WTC11 (cell line): ENCODE results near the gene GAB2. TPM values are rescaled to one million over a fixed set of nuclear protein-coding genes. Genes with fewer than 3 reads are reported as not detected.
"Not testable (repeated sequence)": the region's sequence is repeated elsewhere in the genome, so short reads cannot be mapped to it uniquely, and the experiment has no call there.

Experiments
- ATAC-seq: fragments of 200-7000 bp; cut with Tn5 transposase; 2 replicates; pipeline ENCODE4 v1.10.0; 2021; ENCODE audit warnings: mild to moderate bottlenecking, moderate library complexity
- CTCF ChIA-PET: fragments of 300-600 bp; sonication (Branson Sonifier 250); formaldehyde crosslinking; loops from one replicate; lab custom pipeline; 2021; ENCODE audit warnings: antibody characterized with exemption; lab: Charles Lee
- POLR2A ChIA-PET: fragments of 350-600 bp; sonication (Branson Sonifier 250); formaldehyde crosslinking; loops from one replicate; lab custom pipeline; 2021; ENCODE audit warnings: antibody characterized with exemption; lab: Charles Lee
- DNase-seq: peaks from one replicate; pipeline ENCODE4 v3.0.0; 2021; ENCODE audit warnings: low spot score
- H3K27ac Mint-ChIP-seq: 2 replicates; pipeline ENCODE4 v1.8.0; 2021; ENCODE audit warnings: mixed read lengths
- H3K27me3 Mint-ChIP-seq: 2 replicates; pipeline ENCODE4 v1.8.0; 2021; ENCODE audit warnings: low read depth, mild to moderate bottlenecking, moderate library complexity, mixed read lengths
- H3K36me3 Mint-ChIP-seq: 2 replicates; pipeline ENCODE4 v1.8.0; 2021; ENCODE audit warnings: mixed read lengths
- H3K4me1 Mint-ChIP-seq: 2 replicates; pipeline ENCODE4 v1.8.0; 2022; ENCODE audit warnings: mixed read lengths
- H3K4me3 Mint-ChIP-seq: 2 replicates; pipeline ENCODE4 v1.8.0; 2021; ENCODE audit warnings: mild to moderate bottlenecking, moderate library complexity, mixed read lengths
- H3K9me3 Mint-ChIP-seq: 2 replicates; pipeline ENCODE4 v1.8.0; 2021; ENCODE audit warnings: mixed read lengths
- ATF1 ChIP-seq: sonication (generic); formaldehyde crosslinking; IDR thresholded peaks from 2 replicates; pipeline ENCODE4 v1.8.1; 2023; ENCODE audit warnings: mild to moderate bottlenecking, moderate library complexity, missing genetic modification reagents
- CREB1 ChIP-seq: sonication (generic); formaldehyde crosslinking; IDR thresholded peaks from 2 replicates; pipeline ENCODE4 v1.8.0; 2023; ENCODE audit warnings: mild to moderate bottlenecking, missing genetic modification reagents
- GABPB1 ChIP-seq: sonication (generic); formaldehyde crosslinking; IDR thresholded peaks from 2 replicates; pipeline ENCODE4 v1.8.1; 2023; ENCODE audit warnings: mild to moderate bottlenecking, missing genetic modification reagents
- GTF2I ChIP-seq: fragments of 250-450 bp; sonication (Bioruptor Pico); conservative IDR thresholded peaks from 2 replicates; pipeline ENCODE4 v1.4.0; 2021; ENCODE audit warnings: mild to moderate bottlenecking
- NR2C2 ChIP-seq: sonication (generic); formaldehyde crosslinking; IDR thresholded peaks from 2 replicates; pipeline ENCODE4 v1.8.0; 2022; ENCODE audit warnings: mild to moderate bottlenecking, missing genetic modification reagents
- SMAD3 ChIP-seq: sonication (generic); formaldehyde crosslinking; IDR thresholded peaks from 2 replicates; pipeline ENCODE4 v1.8.0; 2022; ENCODE audit warnings: missing genetic modification reagents, mild to moderate bottlenecking, borderline replicate concordance
- TCF7 ChIP-seq: sonication (generic); formaldehyde crosslinking; IDR thresholded peaks from 2 replicates; pipeline ENCODE4 v1.8.0; 2022; ENCODE audit warnings: mild to moderate bottlenecking, low read depth, missing genetic modification reagents, moderate library complexity
- TP53 ChIP-seq: sonication (generic); formaldehyde crosslinking; IDR thresholded peaks from 2 replicates; pipeline ENCODE4 v1.8.1; 2023; ENCODE audit warnings: mild to moderate bottlenecking, missing genetic modification reagents
- ZNF138 ChIP-seq: sonication (generic); formaldehyde crosslinking; conservative IDR thresholded peaks from 2 replicates; pipeline ENCODE4 v1.8.1; 2022; ENCODE audit warnings: mild to moderate bottlenecking, moderate library complexity, missing genetic modification reagents
- ZNF317 ChIP-seq: sonication (generic); formaldehyde crosslinking; IDR thresholded peaks from 2 replicates; pipeline ENCODE4 v1.8.1; 2023; ENCODE audit warnings: low read depth, mild to moderate bottlenecking, moderate library complexity, missing genetic modification reagents, borderline replicate concordance
- ZNF671 ChIP-seq: fragments of 250-450 bp; sonication (Bioruptor Pico); IDR thresholded peaks from 2 replicates; pipeline ENCODE4 v1.8.0; 2021; ENCODE audit warnings: mild to moderate bottlenecking
- total RNA-seq: library from RNA; stranded (reverse); gene quantifications from 3 replicates; pipeline ENCODE4 v1.2.3, GENCODE V29; 2021
- TF ChIP-seq, protein P1 (sequence below): sonication (generic); formaldehyde crosslinking; IDR thresholded peaks from 2 replicates; pipeline ENCODE4 v1.8.1; 2023; ENCODE audit warnings: mild to moderate bottlenecking, missing genetic modification reagents, moderate library complexity
- TF ChIP-seq, protein P2 (sequence below): sonication (generic); formaldehyde crosslinking; IDR thresholded peaks from 2 replicates; pipeline ENCODE4 v1.8.0; 2022; ENCODE audit warnings: missing genetic modification reagents
- TF ChIP-seq, protein P3 (sequence below): fragments of 250-450 bp; sonication (Bioruptor Pico); IDR thresholded peaks from 2 replicates; pipeline ENCODE4 v1.8.0; 2021; ENCODE audit warnings: mild to moderate bottlenecking
- TF ChIP-seq, protein P4 (sequence below): sonication (generic); formaldehyde crosslinking; IDR thresholded peaks from 2 replicates; pipeline ENCODE4 v1.8.0; 2022; ENCODE audit warnings: mild to moderate bottlenecking, missing genetic modification reagents
- TF ChIP-seq, protein P5 (sequence below): sonication (generic); formaldehyde crosslinking; IDR thresholded peaks from 2 replicates; pipeline ENCODE4 v1.8.1; 2023; ENCODE audit warnings: mild to moderate bottlenecking, missing genetic modification reagents
- TF ChIP-seq, protein P6 (sequence below): sonication (generic); formaldehyde crosslinking; IDR thresholded peaks from 2 replicates; pipeline ENCODE4 v1.8.1; 2022; ENCODE audit warnings: low read depth, missing genetic modification reagents, borderline replicate concordance
- TF ChIP-seq, protein P7 (sequence below): sonication (generic); formaldehyde crosslinking; IDR thresholded peaks from 2 replicates; pipeline ENCODE4 v1.8.1; 2022; ENCODE audit warnings: mild to moderate bottlenecking, missing genetic modification reagents, moderate library complexity, borderline replicate concordance
- TF ChIP-seq, protein P8 (sequence below): sonication (generic); formaldehyde crosslinking; IDR thresholded peaks from 2 replicates; pipeline ENCODE4 v1.8.0; 2023; ENCODE audit warnings: missing genetic modification reagents
- TF ChIP-seq, protein P9 (sequence below): sonication (generic); formaldehyde crosslinking; IDR thresholded peaks from 2 replicates; pipeline ENCODE4 v1.8.1; 2023; ENCODE audit warnings: mild to moderate bottlenecking, missing genetic modification reagents, moderate library complexity

The GAB2 gene
- total RNA-seq, 1 experiment from 2014 or later: 10.6 TPM

DNA sequence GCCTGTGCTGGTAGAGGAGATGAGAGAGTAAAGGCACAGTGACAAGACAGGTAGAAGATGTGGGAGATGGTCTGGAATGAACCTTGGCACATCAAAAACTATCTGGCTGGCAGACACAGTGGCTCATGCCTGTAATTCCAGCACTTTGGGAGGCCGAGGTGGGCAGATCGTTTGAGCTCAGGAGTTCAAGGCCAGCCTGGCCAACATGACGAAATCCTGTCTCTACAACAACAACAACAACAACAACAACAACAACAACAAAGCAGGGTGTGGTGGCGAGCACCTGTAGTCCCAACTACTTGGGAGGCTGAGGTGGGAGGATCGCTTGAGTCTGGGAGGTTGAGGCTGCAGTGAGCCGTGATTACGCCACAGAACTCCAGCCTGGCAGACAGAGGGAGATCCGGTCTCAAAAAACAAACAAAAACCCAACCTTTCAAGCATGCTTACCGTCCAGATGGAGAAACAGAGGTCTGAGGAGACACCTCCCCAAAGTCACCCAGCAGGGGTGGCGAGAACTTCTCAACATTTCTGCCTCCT, 240.9 kb downstream of the GAB2 start:
- Mint-ChIP-seq H3K4me3 (no peak overlapping the region), H3K9me3 (peaks cover 5% of the 10 kb centered on the region), H3K27me3 (no peaks in the 10 kb centered on the region), H3K36me3 (peaks cover 4% of the 10 kb centered on the region; the same call in 1 of the 2 replicates), H3K4me1 (0 out of 2 replicates have a peak, but pooled peaks cover 3% of the 10 kb centered on the region), H3K27ac (no peak overlapping the region)
- TF ChIP-seq, protein P1, sequence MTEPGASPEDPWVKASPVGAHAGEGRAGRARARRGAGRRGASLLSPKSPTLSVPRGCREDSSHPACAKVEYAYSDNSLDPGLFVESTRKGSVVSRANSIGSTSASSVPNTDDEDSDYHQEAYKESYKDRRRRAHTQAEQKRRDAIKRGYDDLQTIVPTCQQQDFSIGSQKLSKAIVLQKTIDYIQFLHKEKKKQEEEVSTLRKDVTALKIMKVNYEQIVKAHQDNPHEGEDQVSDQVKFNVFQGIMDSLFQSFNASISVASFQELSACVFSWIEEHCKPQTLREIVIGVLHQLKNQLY (CRISPR knock-in tag): no peak
- no peak for TF ChIP-seq TCF7 (CRISPR knock-in tag)
- no peak for TF ChIP-seq ATF1
- no peak for TF ChIP-seq CREB1
- TF ChIP-seq TP53: no peak
- no peak for TF ChIP-seq ZNF317 (CRISPR knock-in tag)
- TF ChIP-seq ZNF138: no peak
- TF ChIP-seq, protein P2, sequence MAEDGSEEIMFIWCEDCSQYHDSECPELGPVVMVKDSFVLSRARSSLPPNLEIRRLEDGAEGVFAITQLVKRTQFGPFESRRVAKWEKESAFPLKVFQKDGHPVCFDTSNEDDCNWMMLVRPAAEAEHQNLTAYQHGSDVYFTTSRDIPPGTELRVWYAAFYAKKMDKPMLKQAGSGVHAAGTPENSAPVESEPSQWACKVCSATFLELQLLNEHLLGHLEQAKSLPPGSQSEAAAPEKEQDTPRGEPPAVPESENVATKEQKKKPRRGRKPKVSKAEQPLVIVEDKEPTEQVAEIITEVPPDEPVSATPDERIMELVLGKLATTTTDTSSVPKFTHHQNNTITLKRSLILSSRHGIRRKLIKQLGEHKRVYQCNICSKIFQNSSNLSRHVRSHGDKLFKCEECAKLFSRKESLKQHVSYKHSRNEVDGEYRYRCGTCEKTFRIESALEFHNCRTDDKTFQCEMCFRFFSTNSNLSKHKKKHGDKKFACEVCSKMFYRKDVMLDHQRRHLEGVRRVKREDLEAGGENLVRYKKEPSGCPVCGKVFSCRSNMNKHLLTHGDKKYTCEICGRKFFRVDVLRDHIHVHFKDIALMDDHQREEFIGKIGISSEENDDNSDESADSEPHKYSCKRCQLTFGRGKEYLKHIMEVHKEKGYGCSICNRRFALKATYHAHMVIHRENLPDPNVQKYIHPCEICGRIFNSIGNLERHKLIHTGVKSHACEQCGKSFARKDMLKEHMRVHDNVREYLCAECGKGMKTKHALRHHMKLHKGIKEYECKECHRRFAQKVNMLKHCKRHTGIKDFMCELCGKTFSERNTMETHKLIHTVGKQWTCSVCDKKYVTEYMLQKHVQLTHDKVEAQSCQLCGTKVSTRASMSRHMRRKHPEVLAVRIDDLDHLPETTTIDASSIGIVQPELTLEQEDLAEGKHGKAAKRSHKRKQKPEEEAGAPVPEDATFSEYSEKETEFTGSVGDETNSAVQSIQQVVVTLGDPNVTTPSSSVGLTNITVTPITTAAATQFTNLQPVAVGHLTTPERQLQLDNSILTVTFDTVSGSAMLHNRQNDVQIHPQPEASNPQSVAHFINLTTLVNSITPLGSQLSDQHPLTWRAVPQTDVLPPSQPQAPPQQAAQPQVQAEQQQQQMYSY (CRISPR knock-in tag): no peak
- TF ChIP-seq, protein P3, sequence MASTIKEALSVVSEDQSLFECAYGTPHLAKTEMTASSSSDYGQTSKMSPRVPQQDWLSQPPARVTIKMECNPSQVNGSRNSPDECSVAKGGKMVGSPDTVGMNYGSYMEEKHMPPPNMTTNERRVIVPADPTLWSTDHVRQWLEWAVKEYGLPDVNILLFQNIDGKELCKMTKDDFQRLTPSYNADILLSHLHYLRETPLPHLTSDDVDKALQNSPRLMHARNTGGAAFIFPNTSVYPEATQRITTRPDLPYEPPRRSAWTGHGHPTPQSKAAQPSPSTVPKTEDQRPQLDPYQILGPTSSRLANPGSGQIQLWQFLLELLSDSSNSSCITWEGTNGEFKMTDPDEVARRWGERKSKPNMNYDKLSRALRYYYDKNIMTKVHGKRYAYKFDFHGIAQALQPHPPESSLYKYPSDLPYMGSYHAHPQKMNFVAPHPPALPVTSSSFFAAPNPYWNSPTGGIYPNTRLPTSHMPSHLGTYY (CRISPR knock-in tag): no peak
- TF ChIP-seq SMAD3 (CRISPR knock-in tag): no peak
- ChIA-PET CTCF (no interaction called here), POLR2A (no interaction called here)
- ATAC-seq (no peak), DNase-seq (no peak)

DNA sequence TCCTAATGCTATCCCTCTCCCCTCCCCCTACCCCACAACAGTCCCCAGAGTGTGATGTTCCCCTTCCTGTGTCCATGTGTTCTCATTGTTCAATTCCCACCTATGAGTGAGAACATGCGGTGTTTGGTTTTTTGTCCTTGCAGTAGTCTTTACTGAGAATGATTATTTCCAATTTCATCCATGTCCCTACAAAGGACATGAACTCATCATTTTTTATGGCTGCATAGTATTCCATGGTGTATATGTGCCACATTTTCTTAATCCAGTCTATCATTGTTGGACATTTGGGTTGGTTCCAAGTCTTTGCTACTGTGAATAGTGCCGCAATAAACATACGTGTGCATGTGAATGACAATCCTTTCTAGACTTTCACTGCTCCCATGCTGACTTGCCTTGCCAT, 241.8 kb downstream of the GAB2 start:
- H3K9me3 Mint-ChIP-seq, H3K27me3 Mint-ChIP-seq, H3K27ac Mint-ChIP-seq, CTCF ChIA-PET, H3K4me1 Mint-ChIP-seq, DNase-seq, H3K4me3 Mint-ChIP-seq, POLR2A ChIA-PET, ATAC-seq, H3K36me3 Mint-ChIP-seq: not testable (repeated sequence)

DNA sequence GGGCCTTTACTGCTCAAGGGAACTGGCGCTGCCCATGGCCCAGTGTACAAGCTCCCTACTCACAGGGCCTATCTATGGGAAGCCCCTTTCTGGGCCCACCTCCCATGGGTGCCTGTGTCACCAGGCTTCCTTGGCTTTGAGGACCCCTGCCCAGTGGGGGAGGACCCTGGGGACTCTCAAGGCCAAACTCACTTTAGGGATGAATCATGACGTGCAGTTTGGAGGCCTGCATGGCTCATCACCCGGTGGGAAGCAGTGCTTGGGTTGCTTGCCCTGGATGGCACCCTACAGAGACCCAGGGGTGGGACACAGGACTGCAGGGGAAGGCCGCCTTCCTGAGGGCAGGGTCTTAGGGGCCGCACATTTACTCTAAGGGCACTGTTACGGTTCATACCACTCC, 245.7 kb downstream of the GAB2 start:
- H3K4me3 Mint-ChIP-seq: no peak overlapping the region
- no peak for DNase-seq
- H3K36me3 Mint-ChIP-seq: peaks cover 4% of the 10 kb centered on the region; the same call in 1 of the 2 replicates
- no peak overlapping the region for H3K27ac Mint-ChIP-seq
- ATAC-seq: no peak
- CTCF ChIA-PET: no interaction called here
- H3K4me1 Mint-ChIP-seq: peaks cover 6% of the 10 kb centered on the region; the same call in 1 of the 2 replicates
- H3K9me3 Mint-ChIP-seq: peaks cover 5% of the 10 kb centered on the region
- H3K27me3 Mint-ChIP-seq: no peaks in the 10 kb centered on the region
- TF ChIP-seq GTF2I (no peak), TP53 (no peak), ZNF671 (CRISPR knock-in tag) (no peak), ATF1 (no peak), NR2C2 (no peak), GABPB1 (no peak)
- TF ChIP-seq, protein P4, sequence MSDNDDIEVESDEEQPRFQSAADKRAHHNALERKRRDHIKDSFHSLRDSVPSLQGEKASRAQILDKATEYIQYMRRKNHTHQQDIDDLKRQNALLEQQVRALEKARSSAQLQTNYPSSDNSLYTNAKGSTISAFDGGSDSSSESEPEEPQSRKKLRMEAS (CRISPR knock-in tag): no peak
- TF ChIP-seq, protein P5, sequence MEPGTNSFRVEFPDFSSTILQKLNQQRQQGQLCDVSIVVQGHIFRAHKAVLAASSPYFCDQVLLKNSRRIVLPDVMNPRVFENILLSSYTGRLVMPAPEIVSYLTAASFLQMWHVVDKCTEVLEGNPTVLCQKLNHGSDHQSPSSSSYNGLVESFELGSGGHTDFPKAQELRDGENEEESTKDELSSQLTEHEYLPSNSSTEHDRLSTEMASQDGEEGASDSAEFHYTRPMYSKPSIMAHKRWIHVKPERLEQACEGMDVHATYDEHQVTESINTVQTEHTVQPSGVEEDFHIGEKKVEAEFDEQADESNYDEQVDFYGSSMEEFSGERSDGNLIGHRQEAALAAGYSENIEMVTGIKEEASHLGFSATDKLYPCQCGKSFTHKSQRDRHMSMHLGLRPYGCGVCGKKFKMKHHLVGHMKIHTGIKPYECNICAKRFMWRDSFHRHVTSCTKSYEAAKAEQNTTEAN (CRISPR knock-in tag): no peak
- TF ChIP-seq, protein P6, sequence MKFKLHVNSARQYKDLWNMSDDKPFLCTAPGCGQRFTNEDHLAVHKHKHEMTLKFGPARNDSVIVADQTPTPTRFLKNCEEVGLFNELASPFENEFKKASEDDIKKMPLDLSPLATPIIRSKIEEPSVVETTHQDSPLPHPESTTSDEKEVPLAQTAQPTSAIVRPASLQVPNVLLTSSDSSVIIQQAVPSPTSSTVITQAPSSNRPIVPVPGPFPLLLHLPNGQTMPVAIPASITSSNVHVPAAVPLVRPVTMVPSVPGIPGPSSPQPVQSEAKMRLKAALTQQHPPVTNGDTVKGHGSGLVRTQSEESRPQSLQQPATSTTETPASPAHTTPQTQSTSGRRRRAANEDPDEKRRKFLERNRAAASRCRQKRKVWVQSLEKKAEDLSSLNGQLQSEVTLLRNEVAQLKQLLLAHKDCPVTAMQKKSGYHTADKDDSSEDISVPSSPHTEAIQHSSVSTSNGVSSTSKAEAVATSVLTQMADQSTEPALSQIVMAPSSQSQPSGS (CRISPR knock-in tag): no peak
- TF ChIP-seq, protein P7, sequence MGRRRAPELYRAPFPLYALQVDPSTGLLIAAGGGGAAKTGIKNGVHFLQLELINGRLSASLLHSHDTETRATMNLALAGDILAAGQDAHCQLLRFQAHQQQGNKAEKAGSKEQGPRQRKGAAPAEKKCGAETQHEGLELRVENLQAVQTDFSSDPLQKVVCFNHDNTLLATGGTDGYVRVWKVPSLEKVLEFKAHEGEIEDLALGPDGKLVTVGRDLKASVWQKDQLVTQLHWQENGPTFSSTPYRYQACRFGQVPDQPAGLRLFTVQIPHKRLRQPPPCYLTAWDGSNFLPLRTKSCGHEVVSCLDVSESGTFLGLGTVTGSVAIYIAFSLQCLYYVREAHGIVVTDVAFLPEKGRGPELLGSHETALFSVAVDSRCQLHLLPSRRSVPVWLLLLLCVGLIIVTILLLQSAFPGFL (CRISPR knock-in tag): no peak
- TF ChIP-seq, protein P8, sequence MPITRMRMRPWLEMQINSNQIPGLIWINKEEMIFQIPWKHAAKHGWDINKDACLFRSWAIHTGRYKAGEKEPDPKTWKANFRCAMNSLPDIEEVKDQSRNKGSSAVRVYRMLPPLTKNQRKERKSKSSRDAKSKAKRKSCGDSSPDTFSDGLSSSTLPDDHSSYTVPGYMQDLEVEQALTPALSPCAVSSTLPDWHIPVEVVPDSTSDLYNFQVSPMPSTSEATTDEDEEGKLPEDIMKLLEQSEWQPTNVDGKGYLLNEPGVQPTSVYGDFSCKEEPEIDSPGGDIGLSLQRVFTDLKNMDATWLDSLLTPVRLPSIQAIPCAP (CRISPR knock-in tag): no peak
- TF ChIP-seq, protein P9, sequence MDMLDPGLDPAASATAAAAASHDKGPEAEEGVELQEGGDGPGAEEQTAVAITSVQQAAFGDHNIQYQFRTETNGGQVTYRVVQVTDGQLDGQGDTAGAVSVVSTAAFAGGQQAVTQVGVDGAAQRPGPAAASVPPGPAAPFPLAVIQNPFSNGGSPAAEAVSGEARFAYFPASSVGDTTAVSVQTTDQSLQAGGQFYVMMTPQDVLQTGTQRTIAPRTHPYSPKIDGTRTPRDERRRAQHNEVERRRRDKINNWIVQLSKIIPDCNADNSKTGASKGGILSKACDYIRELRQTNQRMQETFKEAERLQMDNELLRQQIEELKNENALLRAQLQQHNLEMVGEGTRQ (CRISPR knock-in tag): no peak
- POLR2A ChIA-PET: interaction anchor here (0.7 kb wide), 1 partner anchor 32 kb away, joined by 3 read pairs; no protein-coding TSS in a partner anchor
